Osteocyte (in vitro differentiated cells): ENCODE results near the gene ZBED1. TPM values are rescaled to one million over a fixed set of nuclear protein-coding genes. Genes with fewer than 3 reads are reported as not detected.
"Not testable (repeated sequence)": the region's sequence is repeated elsewhere in the genome, so short reads cannot be mapped to it uniquely, and the experiment has no call there.

Experiments used
- DNase-seq: peaks from one replicate; pipeline ENCODE4 v3.0.0; 2021; ENCODE audit warnings: mixed read lengths; ENCODE audit not compliant: unreplicated experiment; ENCODE audit errors: extremely low spot score
- H3K27ac Mint-ChIP-seq: one replicate; pipeline ENCODE4 v1.8.0; 2021; ENCODE audit warnings: mild to moderate bottlenecking, mixed read lengths; ENCODE audit not compliant: unreplicated experiment
- H3K27me3 Mint-ChIP-seq: one replicate; pipeline ENCODE4 v1.8.0; 2021; ENCODE audit warnings: mixed read lengths; ENCODE audit not compliant: unreplicated experiment
- H3K36me3 Mint-ChIP-seq: one replicate; pipeline ENCODE4 v1.8.0; 2021; ENCODE audit warnings: mixed read lengths; ENCODE audit not compliant: unreplicated experiment
- H3K4me1 Mint-ChIP-seq: one replicate; pipeline ENCODE4 v1.8.0; 2021; ENCODE audit warnings: mixed read lengths; ENCODE audit not compliant: unreplicated experiment
- H3K4me3 Mint-ChIP-seq: one replicate; pipeline ENCODE4 v1.8.0; 2021; ENCODE audit warnings: mild to moderate bottlenecking, moderate library complexity, mixed read lengths; ENCODE audit not compliant: unreplicated experiment
- H3K9me3 Mint-ChIP-seq: one replicate; pipeline ENCODE4 v1.8.0; 2021; ENCODE audit warnings: mixed read lengths; ENCODE audit not compliant: unreplicated experiment
- total RNA-seq: library from RNA; stranded (reverse); gene quantifications from 2 replicates; pipeline ENCODE4 v1.2.1, GENCODE V29; 2021
- TF ChIP-seq, protein P1 (sequence below): fragments of 200-600 bp; sonication (generic); IDR thresholded peaks from 2 replicates; pipeline ENCODE4 v1.5.0; 2021; ENCODE audit warnings: antibody characterized with exemption, mild to moderate bottlenecking, moderate library complexity

Gene ZBED1
- total RNA-seq, 1 donor from 2014 or later, result 56.4 TPM

DNA sequence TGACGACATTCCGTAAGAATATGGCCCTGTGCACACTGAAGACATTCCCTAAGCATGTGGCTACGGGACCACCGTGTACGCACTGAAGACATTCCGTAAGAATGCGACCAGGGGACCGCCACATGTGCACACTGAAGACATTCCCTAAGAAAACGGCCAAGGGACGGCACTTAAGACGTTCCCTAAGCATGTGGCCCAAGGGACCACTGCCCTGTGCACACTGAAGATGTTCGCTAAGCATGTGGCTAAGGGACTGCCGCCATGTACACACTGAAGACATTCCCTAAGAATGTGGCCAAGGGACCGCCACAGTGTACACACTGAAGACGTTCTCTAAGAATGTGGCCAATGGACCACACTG lies 21.4 kb downstream of the ZBED1 start:
- Mint-ChIP-seq H3K9me3 (no peaks in the 10 kb centered on the region), H3K4me3 (no peak overlapping the region), H3K4me1 (peaks cover 7% of the 10 kb centered on the region), H3K27ac (no peak overlapping the region), H3K36me3 (peaks cover 17% of the 10 kb centered on the region), H3K27me3 (no peaks in the 10 kb centered on the region)
- TF ChIP-seq, protein P1, sequence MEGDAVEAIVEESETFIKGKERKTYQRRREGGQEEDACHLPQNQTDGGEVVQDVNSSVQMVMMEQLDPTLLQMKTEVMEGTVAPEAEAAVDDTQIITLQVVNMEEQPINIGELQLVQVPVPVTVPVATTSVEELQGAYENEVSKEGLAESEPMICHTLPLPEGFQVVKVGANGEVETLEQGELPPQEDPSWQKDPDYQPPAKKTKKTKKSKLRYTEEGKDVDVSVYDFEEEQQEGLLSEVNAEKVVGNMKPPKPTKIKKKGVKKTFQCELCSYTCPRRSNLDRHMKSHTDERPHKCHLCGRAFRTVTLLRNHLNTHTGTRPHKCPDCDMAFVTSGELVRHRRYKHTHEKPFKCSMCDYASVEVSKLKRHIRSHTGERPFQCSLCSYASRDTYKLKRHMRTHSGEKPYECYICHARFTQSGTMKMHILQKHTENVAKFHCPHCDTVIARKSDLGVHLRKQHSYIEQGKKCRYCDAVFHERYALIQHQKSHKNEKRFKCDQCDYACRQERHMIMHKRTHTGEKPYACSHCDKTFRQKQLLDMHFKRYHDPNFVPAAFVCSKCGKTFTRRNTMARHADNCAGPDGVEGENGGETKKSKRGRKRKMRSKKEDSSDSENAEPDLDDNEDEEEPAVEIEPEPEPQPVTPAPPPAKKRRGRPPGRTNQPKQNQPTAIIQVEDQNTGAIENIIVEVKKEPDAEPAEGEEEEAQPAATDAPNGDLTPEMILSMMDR, result no peak
- no peak for DNase-seq

DNA sequence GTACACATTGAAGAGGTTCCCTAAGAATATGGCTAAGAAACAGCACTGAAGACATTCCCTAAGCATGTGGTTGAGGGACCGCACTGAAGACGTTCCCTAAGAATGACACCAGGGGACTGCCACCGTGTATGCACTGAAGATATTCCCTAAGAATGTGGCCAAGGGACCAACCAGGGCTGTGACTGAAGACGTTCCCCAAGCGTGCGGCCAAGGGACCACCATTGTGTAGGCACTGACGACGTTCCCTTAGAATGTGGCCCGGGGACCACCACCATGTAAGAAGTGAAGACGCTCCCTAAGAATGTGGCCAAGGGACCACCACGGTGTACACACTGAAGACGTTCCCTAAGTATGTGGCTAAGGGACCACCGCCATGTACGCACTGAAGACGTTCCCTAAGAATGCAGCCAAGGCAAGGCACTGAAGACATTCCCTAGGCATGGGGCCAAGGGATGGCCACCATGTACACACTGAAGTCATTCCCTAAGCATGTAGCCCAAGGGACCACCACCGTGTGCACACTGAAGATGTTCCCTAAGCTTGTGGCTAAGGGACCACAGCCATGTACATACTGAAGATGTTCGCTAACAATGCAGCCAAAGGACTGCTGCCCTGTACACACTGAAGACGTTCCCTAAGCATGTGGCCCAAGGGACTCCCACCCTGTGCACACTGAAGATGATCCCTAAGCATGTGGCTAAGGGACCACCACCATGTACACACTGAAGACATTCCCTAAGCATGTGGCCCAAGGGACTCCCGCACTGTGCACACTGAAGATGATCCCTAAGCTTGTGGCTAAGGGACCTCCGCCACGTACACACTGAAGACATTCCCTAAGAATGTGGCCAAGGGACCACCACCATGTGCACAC lies 22.0 kb downstream of the ZBED1 start:
- Mint-ChIP-seq H3K27ac (no peak overlapping the region), H3K4me3 (no peak overlapping the region), H3K27me3 (no peaks in the 10 kb centered on the region), H3K9me3 (no peaks in the 10 kb centered on the region), H3K4me1 (peaks cover 3% of the 10 kb centered on the region), H3K36me3 (peaks cover 17% of the 10 kb centered on the region)
- TF ChIP-seq, protein P1, result no peak
- DNase-seq, result no peak

- H3K36me3 Mint-ChIP-seq, result peaks cover 13% of the 10 kb centered on the region
- not testable (repeated sequence) for H3K27me3 Mint-ChIP-seq, H3K27ac Mint-ChIP-seq
These were observed 23.5 kb downstream of the ZBED1 start for GRCh38 chrX:2477313-2477712.

DNA sequence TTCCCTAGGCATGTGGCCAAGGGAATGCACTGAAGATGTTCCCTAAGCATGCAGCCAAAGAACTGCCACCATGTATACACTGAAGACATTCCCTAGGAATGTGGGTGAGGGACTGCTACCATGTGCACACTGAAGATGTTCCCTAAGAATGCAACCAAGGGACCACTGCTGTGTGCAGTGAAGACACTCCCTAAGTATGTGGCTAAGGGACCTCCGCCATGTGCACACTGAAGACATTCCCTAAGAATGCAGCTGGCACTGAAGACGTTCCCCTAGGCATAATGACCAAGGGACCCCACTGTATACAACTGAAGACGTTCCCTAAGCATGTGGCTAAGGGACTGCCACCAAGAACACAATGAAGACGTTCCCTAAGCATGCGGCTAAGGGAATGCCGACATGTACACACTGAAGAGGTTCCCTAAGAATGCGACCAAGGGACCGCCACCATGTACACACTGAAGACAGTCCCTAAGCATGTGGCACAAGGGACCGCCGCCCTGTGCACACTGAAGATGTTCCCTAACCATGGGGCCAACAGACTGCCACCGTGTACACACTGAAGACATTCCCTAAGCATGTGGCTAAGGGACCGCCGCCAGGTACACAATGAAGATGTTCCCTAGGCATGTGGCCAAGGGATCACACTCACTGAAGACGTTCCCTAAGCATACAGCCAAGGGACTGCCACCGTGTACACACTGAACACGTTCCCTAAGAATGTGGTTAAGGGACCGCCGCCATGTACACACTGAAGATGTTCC lies 25.6 kb downstream of the ZBED1 start:
- peaks cover 12% of the 10 kb centered on the region for H3K36me3 Mint-ChIP-seq
- H3K4me1 Mint-ChIP-seq, result no peaks in the 10 kb centered on the region
- DNase-seq, result no peak
- no peak overlapping the region for H3K27ac Mint-ChIP-seq
- TF ChIP-seq, protein P1, result no peak
- H3K27me3 Mint-ChIP-seq, result no peaks in the 10 kb centered on the region
- no peaks in the 10 kb centered on the region for H3K9me3 Mint-ChIP-seq
- no peak overlapping the region for H3K4me3 Mint-ChIP-seq

More at GRCh38 chrX:2477313-2477712, 23.5 kb downstream of the ZBED1 start:
- H3K4me3 Mint-ChIP-seq, H3K4me1 Mint-ChIP-seq, H3K9me3 Mint-ChIP-seq, DNase-seq: not testable (repeated sequence)

DNA sequence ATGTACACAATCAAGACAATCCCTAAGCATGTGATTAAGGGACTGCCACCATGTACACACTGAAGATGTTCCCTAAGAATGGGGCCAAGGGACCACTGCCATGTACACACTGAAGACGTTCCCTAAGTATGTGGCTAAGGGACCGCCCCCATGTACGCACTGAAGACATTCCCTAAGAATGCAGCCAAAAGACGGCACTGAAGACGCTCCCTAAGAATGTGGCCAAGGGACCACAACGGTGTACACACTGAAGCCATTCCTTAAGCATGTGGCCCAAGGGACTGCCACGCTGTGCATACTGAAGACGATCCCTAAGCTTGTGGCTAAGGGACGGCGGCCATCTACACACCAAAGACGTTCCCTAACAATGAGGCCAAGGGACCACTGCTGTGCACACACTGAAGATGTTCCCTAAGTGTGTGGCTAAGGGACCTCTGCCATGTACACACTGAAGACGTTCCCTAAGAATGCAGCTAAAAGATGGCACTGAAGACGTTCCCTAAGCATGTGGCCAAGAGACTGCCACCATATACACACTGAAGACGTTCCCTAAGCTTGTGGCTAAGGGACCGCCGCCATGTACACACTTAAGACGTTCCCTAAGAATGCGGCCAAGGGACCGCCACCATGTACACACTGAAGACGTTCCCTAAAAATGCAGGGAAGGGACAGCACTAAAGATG lies 26.4 kb downstream of the ZBED1 start:
- Mint-ChIP-seq H3K27ac (no peak overlapping the region), H3K4me3 (no peak overlapping the region)
- no peak for DNase-seq

DNA sequence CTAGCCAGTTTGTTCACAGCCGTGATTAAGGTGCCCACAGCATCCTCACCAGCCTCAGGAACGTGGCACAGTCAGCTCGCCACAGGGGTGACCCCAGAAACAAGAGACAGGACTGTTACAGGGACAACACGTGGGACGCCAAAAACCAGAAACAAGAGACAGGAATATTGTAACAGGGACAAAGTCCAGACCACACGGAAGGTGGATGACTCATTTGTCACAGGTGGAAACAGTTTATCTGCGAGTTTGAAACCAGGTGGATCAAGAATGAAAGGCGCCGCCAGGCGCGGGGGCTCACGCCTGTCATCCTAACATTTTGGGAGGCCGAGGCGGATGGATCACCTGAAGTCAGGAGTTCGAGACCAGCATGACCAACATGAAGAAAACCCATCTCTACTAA lies 27.7 kb downstream of the ZBED1 start:
- not testable (repeated sequence) for H3K9me3 Mint-ChIP-seq, DNase-seq, H3K4me1 Mint-ChIP-seq, H3K36me3 Mint-ChIP-seq, H3K27me3 Mint-ChIP-seq, H3K27ac Mint-ChIP-seq, H3K4me3 Mint-ChIP-seq

More for the DNA sequence above, 26.4 kb downstream of the ZBED1 start:
- H3K27me3 Mint-ChIP-seq, result no peaks in the 10 kb centered on the region
- H3K36me3 Mint-ChIP-seq, result peaks cover 5% of the 10 kb centered on the region
- no peaks in the 10 kb centered on the region for H3K4me1 Mint-ChIP-seq
- no peaks in the 10 kb centered on the region for H3K9me3 Mint-ChIP-seq
- TF ChIP-seq, protein P1, result no peak
